ENCODE measurements around the gene SCPEP1. TPM values are rescaled to one million over a fixed set of nuclear protein-coding genes. Genes with fewer than 3 reads are reported as not detected.
A peak's percentile ranks its signal among the peaks of the same experiment; 100 is the strongest.

SCPEP1 gene
- total RNA-seq, 2 experiments from 2014 or later: 21.0 to 47.6 TPM

- peaks cover 65% of the 10 kb centered on the region for H3K27me3 Mint-ChIP-seq
- peaks cover 23% of the 10 kb centered on the region for H3K4me1 Mint-ChIP-seq
- DNase-seq: no peak
- peaks cover 2% of the 10 kb centered on the region for H3K36me3 Mint-ChIP-seq
- no peak overlapping the region for H3K4me3 Mint-ChIP-seq
- H3K27ac Mint-ChIP-seq: no peak overlapping the region
- H3K9me3 Mint-ChIP-seq (ENCODE audit: low read depth): no peaks in the 10 kb centered on the region
- ATAC-seq: no peak
- CTCF ChIA-PET: interaction anchor here (1.2 kb wide), 1 partner anchor 35 kb away, joined by 4 read pairs; no protein-coding TSS in a partner anchor
Measured at GRCh38 chr17:57044976-57045867, 67.3 kb downstream of the SCPEP1 start.

- Mint-ChIP-seq H3K36me3 (peaks cover 2% of the 10 kb centered on the region), H3K4me1 (peaks cover 23% of the 10 kb centered on the region), H3K4me3 (peak overlapping the region; percentile 62), H3K27ac (no peak overlapping the region), H3K27me3 (peaks cover 61% of the 10 kb centered on the region), H3K9me3 (ENCODE audit: low read depth) (no peaks in the 10 kb centered on the region)
- CTCF ChIA-PET: interaction anchor here (1.2 kb wide), 1 partner anchor 36 kb away, joined by 4 read pairs; no protein-coding TSS in a partner anchor
- peak; percentile 45 for DNase-seq
- peak; percentile 71 for ATAC-seq
Measured at GRCh38 chr17:57045868-57046704, 68.2 kb downstream of the SCPEP1 start.

GRCh38 chr17:57046749-57047148, 68.8 kb downstream of the SCPEP1 start:
- Mint-ChIP-seq H3K36me3 (peaks cover 2% of the 10 kb centered on the region), H3K4me3 (no peak overlapping the region)

GRCh38 chr17:57048096-57048495, 70.2 kb downstream of the SCPEP1 start:
- no peak overlapping the region for H3K4me3 Mint-ChIP-seq
- H3K27ac Mint-ChIP-seq: no peak overlapping the region
- CTCF ChIA-PET: no interaction called here

More at GRCh38 chr17:57046749-57047148, 68.8 kb downstream of the SCPEP1 start:
- peaks cover 59% of the 10 kb centered on the region for H3K27me3 Mint-ChIP-seq
- no peaks in the 10 kb centered on the region for H3K9me3 Mint-ChIP-seq (ENCODE audit: low read depth)
- DNase-seq (no peak), ATAC-seq (no peak)
- H3K4me1 Mint-ChIP-seq: peaks cover 23% of the 10 kb centered on the region
- H3K27ac Mint-ChIP-seq: no peak overlapping the region
- CTCF ChIA-PET: no interaction called here

GRCh38 chr17:57050306-57050705, 72.4 kb downstream of the SCPEP1 start:
- CTCF ChIA-PET: no interaction called here
- H3K27me3 Mint-ChIP-seq: peaks cover 35% of the 10 kb centered on the region
- no peaks in the 10 kb centered on the region for H3K36me3 Mint-ChIP-seq
- H3K4me1 Mint-ChIP-seq: peaks cover 27% of the 10 kb centered on the region
- DNase-seq: no peak
- H3K4me3 Mint-ChIP-seq: no peak overlapping the region
- H3K9me3 Mint-ChIP-seq (ENCODE audit: low read depth): no peaks in the 10 kb centered on the region
- ATAC-seq: no peak
- no peak overlapping the region for H3K27ac Mint-ChIP-seq

More at GRCh38 chr17:57048096-57048495, 70.2 kb downstream of the SCPEP1 start:
- H3K27me3 Mint-ChIP-seq: peaks cover 55% of the 10 kb centered on the region
- ATAC-seq: no peak
- DNase-seq: no peak
- H3K4me1 Mint-ChIP-seq: peaks cover 23% of the 10 kb centered on the region
- H3K36me3 Mint-ChIP-seq: peaks cover 2% of the 10 kb centered on the region
- H3K9me3 Mint-ChIP-seq (ENCODE audit: low read depth): no peaks in the 10 kb centered on the region

- Mint-ChIP-seq H3K27me3 (peaks cover 20% of the 10 kb centered on the region), H3K4me3 (no peak overlapping the region), H3K9me3 (ENCODE audit: low read depth) (no peaks in the 10 kb centered on the region), H3K27ac (no peak overlapping the region), H3K4me1 (peaks cover 14% of the 10 kb centered on the region), H3K36me3 (no peaks in the 10 kb centered on the region)
- CTCF ChIA-PET: no interaction called here
- ATAC-seq (no peak), DNase-seq (no peak)
Measured at GRCh38 chr17:57051886-57052361, 74.0 kb downstream of the SCPEP1 start.

Other genes starting within 250 kb of the SCPEP1 start
- 1 to 10 TPM; 4.2 to 5.7 TPM for gene C17orf67, start 144.2 kb upstream of the SCPEP1 start, total RNA-seq
- gene DGKE, start 144.0 kb upstream of the SCPEP1 start, total RNA-seq: 10 to 100 TPM; 30.6 to 36.4 TPM
- 100 to 1,000 TPM; 166 to 227 TPM for gene TRIM25, start 64.1 kb upstream of the SCPEP1 start, total RNA-seq
- 10 to 100 TPM; 16.6 to 21.3 TPM for gene COIL, start 17.1 kb upstream of the SCPEP1 start, total RNA-seq
- gene AKAP1, start 107.1 kb downstream of the SCPEP1 start, total RNA-seq: 10 to 100 TPM; 28.0 to 38.3 TPM

All from activated CD8-positive, alpha-beta memory T cell treated with anti-CD3 and anti-CD28 coated beads, Interleukin-2, amount 10 ng/mL, durations not matched to agents 7 days and 5 days (primary cell).